ENCODE measurements around the gene GOLGA6L10. TPM values are rescaled to one million over a fixed set of nuclear protein-coding genes. Genes with fewer than 3 reads are reported as not detected.
"Not testable (repeated sequence)": the region's sequence is repeated elsewhere in the genome, so short reads cannot be mapped to it uniquely, and the experiment has no call there.

Gene GOLGA6L10, protein sequence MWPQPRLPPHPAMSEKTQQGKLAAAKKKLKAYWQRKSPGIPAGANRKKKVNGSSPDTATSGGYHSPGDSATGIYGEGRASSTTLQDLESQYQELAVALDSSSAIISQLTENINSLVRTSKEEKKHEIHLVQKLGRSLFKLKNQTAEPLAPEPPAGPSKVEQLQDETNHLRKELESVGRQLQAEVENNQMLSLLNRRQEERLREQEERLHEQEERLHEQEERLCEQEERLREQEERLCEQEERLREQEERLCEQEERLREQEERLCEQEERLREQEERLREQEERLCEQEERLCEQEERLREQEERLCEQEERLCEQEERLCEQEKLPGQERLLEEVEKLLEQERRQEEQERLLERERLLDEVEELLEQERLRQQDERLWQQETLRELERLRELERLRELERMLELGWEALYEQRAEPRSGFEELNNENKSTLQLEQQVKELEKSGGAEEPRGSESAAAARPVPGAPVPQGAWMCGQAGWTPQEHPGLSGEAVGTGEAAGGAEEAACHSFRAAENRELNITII
- polyA plus RNA-seq (2011; rRNA removed) (0.44 and 0.63 TPM in 2 replicates), polyA minus RNA-seq (2011; rRNA and poly(A)+ RNA removed) (0.05 TPM in 1 of 2 replicates, not detected in the other)

DNA sequence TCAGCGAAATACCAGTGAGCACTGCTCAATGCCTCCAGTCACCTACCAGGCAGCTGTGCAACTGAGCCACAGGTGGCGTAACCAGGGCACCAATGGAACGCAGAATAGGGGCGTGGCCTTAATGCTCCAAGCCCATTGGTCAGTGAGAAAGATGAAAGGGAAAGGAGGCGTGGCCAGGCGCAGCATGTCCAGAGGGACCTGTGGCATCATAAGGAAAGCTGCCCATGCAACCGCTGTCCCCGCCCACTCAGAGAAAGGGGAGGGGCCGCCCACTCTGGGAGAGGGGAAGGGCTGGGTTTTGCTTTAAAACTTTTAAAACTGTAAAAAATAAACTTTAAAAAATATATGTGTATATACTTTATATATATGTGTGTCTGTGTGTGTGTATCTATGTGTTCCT lies at the start of gene GOLGA6L10:
GOLGA6L10 (minus strand) TSS at position 101 of the 400 bp plus-strand sequence; CDS start at position 1, 100 bp downstream.
- H3K27me3 ChIP-seq (ENCODE audit: control insufficient read depth, insufficient read depth, low read length); H3K4me3 ChIP-seq (ENCODE audit: low read depth, low read length); DNase-seq (ENCODE audit: low read depth); CTCF ChIA-PET; POLR2A ChIA-PET; H3K36me3 ChIP-seq (ENCODE audit: control insufficient read depth, insufficient read depth, low read length): not testable (repeated sequence)

GRCh38 chr15:82398785-82399184 lies 49.5 kb upstream of the GOLGA6L10 start:
- TF ChIP-seq CTCF (IDR thresholded peaks at IDR 0.05; ENCODE audit: insufficient read depth, low read depth, low read length), result no peak
- ChIA-PET POLR2A (no interaction called here), CTCF (no interaction called here)
- no peak overlapping the region for H3K4me3 ChIP-seq (ENCODE audit: low read depth, low read length)
- DNase-seq (ENCODE audit: low read depth), result no peak
- no peaks in the 10 kb centered on the region for H3K27me3 ChIP-seq (ENCODE audit: control insufficient read depth, insufficient read depth, low read length)
- H3K36me3 ChIP-seq (ENCODE audit: control insufficient read depth, insufficient read depth, low read length), result no peaks in the 10 kb centered on the region

DNA sequence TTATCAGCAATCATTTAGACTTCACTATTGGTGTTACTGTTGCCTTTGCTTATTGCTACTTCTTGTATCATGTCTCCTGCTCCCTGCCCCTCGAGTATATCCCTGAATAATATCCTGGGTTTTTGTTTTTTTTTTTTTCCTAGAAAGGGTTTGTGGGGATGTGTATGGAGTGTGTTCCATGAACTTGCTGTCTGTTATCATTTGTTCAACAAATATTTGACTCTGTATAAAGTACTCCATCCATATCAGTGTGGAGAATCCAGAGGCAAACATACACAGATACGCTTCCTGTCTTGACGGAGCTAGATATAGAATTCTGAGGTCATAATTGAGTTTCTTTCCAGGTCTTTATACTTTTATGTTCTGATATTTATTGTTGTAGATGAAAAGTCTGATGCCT lies 48.5 kb upstream of the GOLGA6L10 start:
- POLR2A ChIA-PET, result no interaction called here
- CTCF ChIA-PET, result no interaction called here
- Histone ChIP-seq H3K27me3 (ENCODE audit: control insufficient read depth, insufficient read depth, low read length) (no peaks in the 10 kb centered on the region), H3K4me3 (ENCODE audit: low read depth, low read length) (no peak overlapping the region), H3K36me3 (ENCODE audit: control insufficient read depth, insufficient read depth, low read length) (no peaks in the 10 kb centered on the region)
- no peak for TF ChIP-seq CTCF (IDR thresholded peaks at IDR 0.05; ENCODE audit: insufficient read depth, low read depth, low read length)
- no peak for DNase-seq (ENCODE audit: low read depth)

- DNase-seq (ENCODE audit: low read depth); CTCF ChIA-PET; H3K4me3 ChIP-seq (ENCODE audit: low read depth, low read length); POLR2A ChIA-PET; H3K36me3 ChIP-seq (ENCODE audit: control insufficient read depth, insufficient read depth, low read length); H3K27me3 ChIP-seq (ENCODE audit: control insufficient read depth, insufficient read depth, low read length): not testable (repeated sequence)
Observed at GRCh38 chr15:82395788-82396187, 46.5 kb upstream of the GOLGA6L10 start.

DNA sequence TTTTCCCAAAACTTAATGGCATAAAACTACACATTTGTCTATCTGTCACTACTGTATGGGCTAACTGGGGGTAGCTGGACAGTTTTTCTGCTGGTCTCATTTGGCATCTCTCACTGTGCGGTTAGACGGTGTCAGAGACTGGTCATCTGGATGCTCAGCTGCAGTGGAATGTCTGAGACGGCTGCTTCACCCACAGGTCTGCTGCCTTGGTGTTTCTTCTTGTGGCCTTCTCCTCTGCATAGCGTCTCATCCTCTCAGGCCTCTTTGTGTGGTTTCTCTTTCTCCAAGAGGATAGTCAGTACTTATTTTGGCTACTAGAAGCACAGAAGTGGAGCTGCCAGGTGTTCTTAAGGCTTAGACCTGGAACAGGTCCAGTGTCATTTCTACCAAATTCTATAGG lies 44.4 kb upstream of the GOLGA6L10 start:
- no peak for DNase-seq (ENCODE audit: low read depth)
- H3K27me3 ChIP-seq (ENCODE audit: control insufficient read depth, insufficient read depth, low read length), result no peaks in the 10 kb centered on the region
- POLR2A ChIA-PET, result no interaction called here
- CTCF ChIA-PET, result no interaction called here
- H3K4me3 ChIP-seq (ENCODE audit: low read depth, low read length), result no peak overlapping the region
- H3K36me3 ChIP-seq (ENCODE audit: control insufficient read depth, insufficient read depth, low read length), result no peaks in the 10 kb centered on the region
- TF ChIP-seq CTCF (IDR thresholded peaks at IDR 0.05; ENCODE audit: insufficient read depth, low read depth, low read length), result no peak

GRCh38 chr15:82392077-82392476 lies 42.8 kb upstream of the GOLGA6L10 start:
- H3K36me3 ChIP-seq (ENCODE audit: control insufficient read depth, insufficient read depth, low read length); H3K27me3 ChIP-seq (ENCODE audit: control insufficient read depth, insufficient read depth, low read length); CTCF ChIA-PET; H3K4me3 ChIP-seq (ENCODE audit: low read depth, low read length); DNase-seq (ENCODE audit: low read depth); POLR2A ChIA-PET: not testable (repeated sequence)

DNA sequence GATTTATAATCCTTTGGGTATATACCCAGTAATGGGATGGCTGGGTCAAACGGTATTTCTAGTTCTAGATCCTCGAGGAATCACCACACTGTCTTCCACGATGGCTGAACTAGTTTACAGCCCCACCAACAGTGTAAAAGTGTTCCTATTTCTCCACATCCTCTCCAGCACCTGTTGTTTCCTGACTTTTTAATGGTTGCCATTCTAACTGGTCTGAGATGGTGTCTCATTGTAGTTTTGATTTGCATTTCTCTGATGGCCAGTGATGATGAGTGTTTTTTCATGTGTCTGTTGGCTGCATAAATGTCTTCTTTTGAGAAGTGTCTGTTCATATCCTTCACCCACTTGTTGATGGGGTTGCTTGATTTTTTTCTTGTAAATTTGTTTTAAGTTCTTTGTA lies 40.9 kb upstream of the GOLGA6L10 start:
- H3K36me3 ChIP-seq (ENCODE audit: control insufficient read depth, insufficient read depth, low read length); DNase-seq (ENCODE audit: low read depth); H3K27me3 ChIP-seq (ENCODE audit: control insufficient read depth, insufficient read depth, low read length); H3K4me3 ChIP-seq (ENCODE audit: low read depth, low read length); CTCF ChIA-PET; POLR2A ChIA-PET: not testable (repeated sequence)

DNA sequence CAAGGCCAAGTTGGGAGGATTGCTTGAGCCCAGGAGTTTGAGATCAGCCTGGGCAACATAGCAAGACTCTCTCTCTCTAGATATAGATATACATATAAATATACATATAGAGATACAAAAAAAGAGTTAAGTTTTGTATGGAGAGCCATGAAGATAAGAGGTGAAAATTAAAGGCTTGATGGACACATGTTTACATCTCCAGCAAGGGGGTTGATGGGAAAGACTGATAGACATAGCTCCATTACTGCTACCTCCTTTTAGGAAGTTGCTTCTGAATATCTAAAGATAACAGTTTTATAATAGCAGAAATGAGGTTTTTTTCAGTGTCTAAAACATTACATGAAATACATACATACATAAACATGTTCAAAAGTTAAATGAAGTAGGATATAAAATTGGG lies 37.9 kb upstream of the GOLGA6L10 start:
- H3K36me3 ChIP-seq (ENCODE audit: control insufficient read depth, insufficient read depth, low read length); H3K4me3 ChIP-seq (ENCODE audit: low read depth, low read length); H3K27me3 ChIP-seq (ENCODE audit: control insufficient read depth, insufficient read depth, low read length); POLR2A ChIA-PET; CTCF ChIA-PET; DNase-seq (ENCODE audit: low read depth): not testable (repeated sequence)

DNA sequence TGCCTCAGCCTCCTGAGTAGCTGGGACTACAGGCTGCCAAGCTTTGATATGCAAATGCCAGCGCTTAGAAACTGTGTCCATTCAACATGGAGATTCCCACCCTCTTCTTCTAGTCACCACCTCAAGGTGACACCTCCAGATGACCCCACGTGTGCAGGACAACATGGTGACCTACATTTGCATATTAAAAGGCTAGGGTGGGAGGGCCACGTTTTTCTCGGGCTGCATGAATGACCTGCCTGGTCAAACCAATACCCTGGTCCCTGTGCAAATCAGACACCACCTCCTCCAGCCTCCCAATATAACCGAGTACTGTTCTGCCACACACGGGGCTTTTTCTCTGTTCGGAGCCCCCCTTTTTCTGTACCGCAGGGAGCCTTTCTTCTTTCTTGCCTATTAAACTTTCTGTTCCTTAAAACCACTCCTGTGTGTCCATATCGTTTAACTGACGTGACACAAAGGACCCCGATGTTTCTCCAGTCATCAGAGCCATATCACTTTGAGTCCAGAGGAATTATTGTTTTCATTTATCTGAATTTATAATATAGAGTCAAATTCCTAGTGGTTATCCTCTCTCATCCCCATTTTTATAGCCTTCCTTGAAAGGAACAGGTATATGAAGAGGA lies 32.2 kb upstream of the GOLGA6L10 start:
- H3K27me3 ChIP-seq (ENCODE audit: control insufficient read depth, insufficient read depth, low read length); DNase-seq (ENCODE audit: low read depth); H3K4me3 ChIP-seq (ENCODE audit: low read depth, low read length); POLR2A ChIA-PET; CTCF ChIA-PET; H3K36me3 ChIP-seq (ENCODE audit: control insufficient read depth, insufficient read depth, low read length): not testable (repeated sequence)
